GM23338 (cell line): ENCODE data around the gene DNAH17. TPM values are rescaled to one million over a fixed set of nuclear protein-coding genes. Genes with fewer than 3 reads are reported as not detected.

Experiments
- ATAC-seq: fragments of 200-7000 bp; cut with Tn5 transposase; 3 replicates; pipeline ENCODE4 v1.9.1; 2020
- DNase-seq: peaks from one replicate; pipeline ENCODE4 v3.0.0-alpha.2; 2015; ENCODE audit warnings: low spot score
- H2AFZ ChIP-seq: fragments of 200-600 bp; sonication (generic); 2 replicates; pipeline ENCODE4 v1.8.0; 2016; ENCODE audit warnings: antibody characterized with exemption, mild to moderate bottlenecking, moderate library complexity
- H3F3A ChIP-seq: fragments of 200-600 bp; sonication (generic); replicated peaks from 2 replicates; pipeline ENCODE4 v1.8.0; 2017; ENCODE audit warnings: antibody characterized with exemption, mixed run types, low read depth
- H3K27ac ChIP-seq: fragments of 200-600 bp; sonication (generic); 2 replicates; pipeline ENCODE4 v1.6.1; 2016; ENCODE audit warnings: low read depth
- H3K27me3 ChIP-seq: fragments of 200-600 bp; sonication (generic); 2 replicates; pipeline ENCODE4 v1.8.0; 2016; ENCODE audit warnings: mild to moderate bottlenecking, mixed run types, moderate library complexity; ENCODE audit not compliant: insufficient read depth
- H3K36me3 ChIP-seq: fragments of 200-600 bp; sonication (generic); 2 replicates; pipeline ENCODE4 v1.8.0; 2016; ENCODE audit warnings: mild to moderate bottlenecking; ENCODE audit not compliant: insufficient read depth
- H3K4me1 ChIP-seq: fragments of 200-600 bp; sonication (generic); 2 replicates; pipeline ENCODE4 v1.8.0; 2016; ENCODE audit warnings: mild to moderate bottlenecking, moderate library complexity; ENCODE audit not compliant: insufficient read depth
- H3K4me2 ChIP-seq: fragments of 200-600 bp; sonication (generic); 2 replicates; pipeline ENCODE4 v1.7.1; 2017; ENCODE audit warnings: mixed run types
- H3K4me3 ChIP-seq: fragments of 200-600 bp; sonication (generic); 2 replicates; pipeline ENCODE4 v1.6.1; 2016; ENCODE audit warnings: mixed run types
- H3K79me2 ChIP-seq: fragments of 200-600 bp; sonication (generic); replicated peaks from 2 replicates; pipeline ENCODE4 v1.8.0; 2017; ENCODE audit warnings: mild to moderate bottlenecking; ENCODE audit not compliant: insufficient read depth
- H3K9me2 ChIP-seq: fragments of 200-600 bp; sonication (generic); 2 replicates; pipeline ENCODE4 v1.8.0; 2017; ENCODE audit not compliant: insufficient read depth
- H4K20me1 ChIP-seq: fragments of 200-600 bp; sonication (generic); replicated peaks from 2 replicates; pipeline ENCODE4 v1.8.0; 2017; ENCODE audit warnings: mild to moderate bottlenecking; ENCODE audit not compliant: insufficient read depth
- H3K27ac Mint-ChIP-seq: 2 replicates; pipeline ENCODE4 v1.8.0; 2020; ENCODE audit warnings: inconsistent platforms, mild to moderate bottlenecking, moderate library complexity, mixed read lengths
- H3K27me3 Mint-ChIP-seq: 3 replicates; pipeline ENCODE4 v1.8.0; 2022; ENCODE audit warnings: low read depth, mild to moderate bottlenecking, moderate library complexity, mixed read lengths, inconsistent platforms; ENCODE audit not compliant: insufficient read depth, poor library complexity
- H3K36me3 Mint-ChIP-seq: 3 replicates; pipeline ENCODE4 v1.8.0; 2021; ENCODE audit warnings: low read depth, mild to moderate bottlenecking, inconsistent platforms, moderate library complexity, mixed read lengths
- H3K4me1 Mint-ChIP-seq: 3 replicates; pipeline ENCODE4 v1.8.0; 2020; ENCODE audit warnings: mild to moderate bottlenecking, inconsistent platforms, mixed read lengths
- H3K4me3 Mint-ChIP-seq: 3 replicates; pipeline ENCODE4 v1.8.0; 2021; ENCODE audit warnings: moderate library complexity, mild to moderate bottlenecking, inconsistent platforms, mixed read lengths
- H3K9me3 Mint-ChIP-seq: 3 replicates; pipeline ENCODE4 v1.8.0; 2020; ENCODE audit warnings: moderate library complexity, mild to moderate bottlenecking, inconsistent platforms, mixed read lengths
- CREB1 ChIP-seq: fragments of 250-450 bp; sonication (Bioruptor Pico); IDR thresholded peaks from 2 replicates; pipeline ENCODE4 v1.5.0; 2020; ENCODE audit warnings: low read depth, mild to moderate bottlenecking, moderate library complexity
- CTCF ChIP-seq, 2 experiments: fragments of 200-600 bp in 1 of 2; sonication (generic) in 1 of 2; conservative IDR thresholded peaks; 2 replicates each; pipeline versions ENCODE4 v1.5.1 to v1.6.1; 2016 to 2017; ENCODE audit warnings: antibody characterized with exemption in 2 of 2, low read depth in 2 of 2, mild to moderate bottlenecking in 2 of 2, moderate library complexity in 1 of 2
- ETS1 ChIP-seq: IDR thresholded peaks from 2 replicates; pipeline ENCODE4 v1.6.1; 2016; ENCODE audit warnings: antibody characterized with exemption
- EZH2 ChIP-seq: fragments of 200-600 bp; sonication (generic); IDR thresholded peaks from one replicate; pipeline ENCODE4 v1.8.0; 2017; ENCODE audit warnings: antibody characterized with exemption, mild to moderate bottlenecking, low read depth; ENCODE audit not compliant: unreplicated experiment
- EZH2phosphoT487 ChIP-seq: fragments of 200-600 bp; sonication (generic); IDR thresholded peaks from one replicate; pipeline ENCODE4 v1.8.1; 2018; ENCODE audit warnings: antibody characterized with exemption; ENCODE audit not compliant: unreplicated experiment
- NANOG ChIP-seq: IDR thresholded peaks from 2 replicates; pipeline ENCODE4 v1.6.1; 2016; ENCODE audit warnings: antibody characterized with exemption, borderline replicate concordance
- POLR2AphosphoS5 ChIP-seq: IDR thresholded peaks from 2 replicates; pipeline ENCODE4 v1.6.1; 2016; ENCODE audit warnings: antibody characterized with exemption, low read depth
- REST ChIP-seq: IDR thresholded peaks from one replicate; pipeline ENCODE4 v1.6.1; 2018; ENCODE audit warnings: antibody characterized with exemption; ENCODE audit not compliant: unreplicated experiment
- STAT1 ChIP-seq: IDR thresholded peaks from one replicate; pipeline ENCODE4 v1.6.1; 2016; ENCODE audit warnings: antibody characterized with exemption; ENCODE audit not compliant: unreplicated experiment
- ZNF114 ChIP-seq: fragments of 250-450 bp; sonication (Bioruptor Pico); IDR thresholded peaks from 2 replicates; pipeline ENCODE4 v1.5.0; 2020; ENCODE audit warnings: mild to moderate bottlenecking, moderate library complexity
- ZNF331 ChIP-seq: fragments of 250-450 bp; sonication (Bioruptor Pico); IDR thresholded peaks from 2 replicates; pipeline ENCODE4 v1.5.0; 2020; ENCODE audit warnings: low read depth, mild to moderate bottlenecking, moderate library complexity
- polyA plus RNA-seq: library from polyadenylated mRNA; unstranded; fragments of >200 nt; fragmentation: Nextera tagmentation; extraction: Ambion mirVana; gene quantifications from 2 replicates; pipeline ENCODE4 v1.2.1, GENCODE V29; 2016
- total RNA-seq: library from RNA; depleted of rRNA; stranded (reverse); fragments of >200 nt; shearing (Covaris generic); gene quantifications from 2 replicates; pipeline ENCODE4 v1.2.3, GENCODE V29; 2014

The DNAH17 gene
- total and polyA plus RNA-seq, 2 experiments from 2014 or later, result 0.59 to 2.0 TPM

- no peak overlapping the region for H3K27ac ChIP-seq
- Mint-ChIP-seq H3K4me3 (no peak overlapping the region), H3K9me3 (no peaks in the 10 kb centered on the region), H3K36me3 (no peaks in the 10 kb centered on the region), H3K4me1 (peaks cover 6% of the 10 kb centered on the region), H3K27ac (no peak overlapping the region), H3K27me3 (peaks cover 9% of the 10 kb centered on the region)
- DNase-seq (no peak), ATAC-seq (no peak)
- H3K4me1 ChIP-seq, result no peaks in the 10 kb centered on the region
- no peaks in the 10 kb centered on the region for H3K36me3 ChIP-seq
- H3K27me3 ChIP-seq, result no peaks in the 10 kb centered on the region
- H3K4me3 ChIP-seq, result no peak overlapping the region
- no peaks in the 10 kb centered on the region for H3K79me2 ChIP-seq
- H4K20me1 ChIP-seq, result no peaks in the 10 kb centered on the region
- no peaks in the 10 kb centered on the region for H3F3A ChIP-seq
- H3K4me2 ChIP-seq, result no peak overlapping the region
- TF ChIP-seq ETS1 (no peak), CTCF (conservative IDR thresholded peaks at IDR 0.05; ENCODE audit: low read depth in 2 of 2) (no peak), ZNF331 (CRISPR knock-in tag) (no peak), STAT1 (no peak), EZH2 (no peak), NANOG (no peak), CREB1 (CRISPR knock-in tag) (no peak)
- no peak overlapping the region for H2AFZ ChIP-seq
- no peaks in the 10 kb centered on the region for H3K9me2 ChIP-seq
Observed at GRCh38 chr17:78529251-78529650, 47.9 kb downstream of the DNAH17 start.

- Histone ChIP-seq H2AFZ (no peak overlapping the region), H3K4me2 (no peak overlapping the region), H3K36me3 (no peaks in the 10 kb centered on the region), H3K9me2 (no peaks in the 10 kb centered on the region), H3K4me1 (no peaks in the 10 kb centered on the region), H3K27me3 (no peaks in the 10 kb centered on the region), H3K27ac (no peak overlapping the region), H4K20me1 (no peaks in the 10 kb centered on the region), H3F3A (no peaks in the 10 kb centered on the region), H3K4me3 (no peak overlapping the region), H3K79me2 (no peaks in the 10 kb centered on the region)
- Mint-ChIP-seq H3K9me3 (no peaks in the 10 kb centered on the region), H3K27me3 (peaks cover 9% of the 10 kb centered on the region), H3K4me3 (no peak overlapping the region), H3K27ac (no peak overlapping the region), H3K4me1 (peaks cover 6% of the 10 kb centered on the region), H3K36me3 (no peaks in the 10 kb centered on the region)
- no peak for TF ChIP-seq EZH2phosphoT487
- ATAC-seq (peak; percentile 65), DNase-seq (no peak)
Observed at GRCh38 chr17:78528541-78528940, 48.7 kb downstream of the DNAH17 start.

GRCh38 chr17:78527345-78527744, 49.9 kb downstream of the DNAH17 start:
- no peak for DNase-seq
- Mint-ChIP-seq H3K27ac (no peak overlapping the region), H3K27me3 (peaks cover 7% of the 10 kb centered on the region), H3K36me3 (no peaks in the 10 kb centered on the region), H3K4me1 (peaks cover 6% of the 10 kb centered on the region), H3K4me3 (no peak overlapping the region), H3K9me3 (no peaks in the 10 kb centered on the region)
- no peaks in the 10 kb centered on the region for H3K4me1 ChIP-seq
- H2AFZ ChIP-seq, result no peak overlapping the region
- no peak overlapping the region for H3K27ac ChIP-seq
- H3K27me3 ChIP-seq, result no peaks in the 10 kb centered on the region
- no peaks in the 10 kb centered on the region for H4K20me1 ChIP-seq
- no peaks in the 10 kb centered on the region for H3K9me2 ChIP-seq
- no peaks in the 10 kb centered on the region for H3K79me2 ChIP-seq
- H3K4me2 ChIP-seq, result no peak overlapping the region
- no peaks in the 10 kb centered on the region for H3K36me3 ChIP-seq
- no peaks in the 10 kb centered on the region for H3F3A ChIP-seq
- ATAC-seq, result no peak
- H3K4me3 ChIP-seq, result no peak overlapping the region
- no peak for TF ChIP-seq REST
- no peak for TF ChIP-seq STAT1
- TF ChIP-seq POLR2AphosphoS5, result no peak
- no peak for TF ChIP-seq EZH2phosphoT487
- no peak for TF ChIP-seq ZNF331 (CRISPR knock-in tag)
- TF ChIP-seq ETS1, result no peak
- TF ChIP-seq ZNF114 (CRISPR knock-in tag), result no peak
- TF ChIP-seq EZH2, result no peak
- TF ChIP-seq NANOG, result no peak
